HCT116 (cell line): ENCODE results near the gene ATXN1. TPM values are rescaled to one million over a fixed set of nuclear protein-coding genes. Genes with fewer than 3 reads are reported as not detected.

Experiments used
- ATAC-seq: fragments of 200-7000 bp; cut with Tn5 transposase; 2 replicates; pipeline ENCODE4 v1.9.1; 2020; ENCODE audit warnings: mild to moderate bottlenecking, moderate library complexity
- BruUV-seq: library from RNA; stranded (reverse); fragments of 400-500 nt; replicated peaks from 2 replicates; lab custom pipeline; 2021; lab: Mats Ljungman, UMichigan
- CTCF ChIA-PET: fragments of 300-600 bp; sonication (Branson Sonifier 250); formaldehyde crosslinking; loops from one replicate; lab custom pipeline; 2021; ENCODE audit warnings: antibody characterized with exemption; lab: Charles Lee
- POLR2A ChIA-PET: fragments of 300-600, 350-600 bp; sonication (Branson Sonifier 250); formaldehyde crosslinking; loops from one replicate; lab custom pipeline; 2021; ENCODE audit warnings: antibody characterized with exemption; lab: Charles Lee
- RAD21 ChIA-PET, 2 experiments: fragments of 300-600 bp; sonication (Branson Sonifier 250); formaldehyde crosslinking; loops; one replicate each; lab custom pipeline; 2023; ENCODE audit warnings: low total read pairs in 2 of 2; ENCODE audit not compliant: uncharacterized antibody in 2 of 2, unreplicated experiment in 2 of 2, low non-redundant PET in 1 of 2; lab: Charles Lee
- DNase-seq: peaks from one replicate; pipeline ENCODE4 v3.0.0-alpha.2; 2010; ENCODE audit warnings: low read depth, low spot score
- H2AFZ ChIP-seq: fragments of 200-600 bp; shearing (Covaris generic), sonication (generic); 2 replicates; pipeline ENCODE4 v1.6.1; 2017; ENCODE audit warnings: low read depth, mixed run types, mixed read lengths, antibody characterized with exemption, low read length; ENCODE audit not compliant: poor library complexity, severe bottlenecking
- H3K27ac ChIP-seq: 2 replicates; pipeline ENCODE4 v1.5.1; 2012; ENCODE audit warnings: low read depth, low read length
- H3K27me3 ChIP-seq: fragments of 200-600 bp; sonication (generic); 2 replicates; pipeline ENCODE4 v1.6.1; 2016; ENCODE audit warnings: mixed run types, low read length, mixed read lengths; ENCODE audit not compliant: insufficient read depth
- H3K36me3 ChIP-seq, 2 experiments: fragments of 200-500 bp in 1 of 2; fragments of 200-600 bp in 1 of 2; sonication (Bioruptor generic) in 1 of 2; sonication (generic) in 1 of 2; 2 replicates each; pipeline versions ENCODE4 v1.5.1 to v1.6.1; 2014 to 2016; ENCODE audit warnings: low read length in 2 of 2, inconsistent platforms in 1 of 2, mixed read lengths in 1 of 2, mixed run types in 1 of 2; ENCODE audit not compliant: insufficient read depth in 2 of 2, control insufficient read depth in 1 of 2
- H3K4me1 ChIP-seq, 2 experiments: fragments of 200-600 bp in 1 of 2; sonication (generic) in 1 of 2; 2 replicates each; pipeline versions ENCODE4 v1.5.1 to v1.6.1; 2012 to 2017; ENCODE audit warnings: low read length in 2 of 2, inconsistent platforms in 1 of 2, mild to moderate bottlenecking in 1 of 2, mixed read lengths in 1 of 2, mixed run types in 1 of 2, moderate library complexity in 1 of 2; ENCODE audit not compliant: insufficient read depth in 2 of 2, control insufficient read depth in 1 of 2
- H3K4me2 ChIP-seq: fragments of 200-600 bp; sonication (generic); 2 replicates; pipeline ENCODE4 v1.6.1; 2017; ENCODE audit warnings: mixed run types, low read length, mixed read lengths
- H3K4me3 ChIP-seq, 2 experiments: fragments of 200-600 bp in 1 of 2; sonication (generic) in 1 of 2; replicated peaks in 1 of 2; 2 replicates each; pipeline ENCODE4 v1.5.1; 2011 to 2016; ENCODE audit warnings: low read length in 2 of 2, control low read depth in 1 of 2, low read depth in 1 of 2, mild to moderate bottlenecking in 1 of 2, mixed read lengths in 1 of 2, mixed run types in 1 of 2
- H3K79me2 ChIP-seq: fragments of 200-600 bp; sonication (generic); 2 replicates; pipeline ENCODE4 v1.6.1; 2017; ENCODE audit warnings: mild to moderate bottlenecking, mixed run types, low read length, moderate library complexity, mixed read lengths; ENCODE audit not compliant: insufficient read depth
- H3K9ac ChIP-seq: fragments of 200-600 bp; sonication (generic); 2 replicates; pipeline ENCODE4 v1.6.1; 2016; ENCODE audit warnings: low read length, mixed read lengths
- H3K9me2 ChIP-seq: fragments of 200-600 bp; sonication (generic), shearing (Covaris generic); 2 replicates; pipeline ENCODE4 v1.6.1; 2017; ENCODE audit warnings: mixed run types, mild to moderate bottlenecking, moderate library complexity; ENCODE audit not compliant: insufficient read depth
- H3K9me3 ChIP-seq, 2 experiments: fragments of 200-500 bp in 1 of 2; fragments of 200-600 bp in 1 of 2; sonication (Bioruptor generic) in 1 of 2; sonication (generic) in 1 of 2; 2 replicates each; pipeline ENCODE4 v1.6.1; 2014 to 2017; ENCODE audit warnings: low read length in 2 of 2, mixed read lengths in 2 of 2, inconsistent platforms in 1 of 2, low read depth in 1 of 2, mild to moderate bottlenecking in 1 of 2, mixed run types in 1 of 2, moderate library complexity in 1 of 2; ENCODE audit not compliant: control insufficient read depth in 1 of 2, insufficient read depth in 1 of 2
- H4K20me1 ChIP-seq: fragments of 200-600 bp; sonication (generic), shearing (Covaris generic); 2 replicates; pipeline ENCODE4 v1.6.1; 2017; ENCODE audit warnings: mixed run types, mild to moderate bottlenecking, moderate library complexity; ENCODE audit not compliant: insufficient read depth
- CEBPB ChIP-seq: IDR thresholded peaks from 2 replicates; pipeline ENCODE4 v1.6.1; 2012; ENCODE audit warnings: low read depth
- EGR1 ChIP-seq: IDR thresholded peaks from 2 replicates; pipeline ENCODE4 v1.6.1; 2012; ENCODE audit warnings: low read depth
- ELF1 ChIP-seq: IDR thresholded peaks from 2 replicates; pipeline ENCODE4 v1.6.1; 2012; ENCODE audit warnings: low read depth, borderline replicate concordance
- EZH2 ChIP-seq: fragments of 200-600 bp; sonication (generic); IDR thresholded peaks from 2 replicates; pipeline ENCODE4 v1.6.1; 2017; ENCODE audit warnings: antibody characterized with exemption, mixed run types
- EZH2phosphoT487 ChIP-seq: fragments of 200-600 bp; IDR thresholded peaks from 2 replicates; pipeline ENCODE4 v1.6.1; 2018; ENCODE audit warnings: antibody characterized with exemption, borderline replicate concordance
- FOSL1 ChIP-seq: IDR thresholded peaks from 2 replicates; pipeline ENCODE4 v1.6.1; 2012; ENCODE audit warnings: low read depth
- JUND ChIP-seq: IDR thresholded peaks from 2 replicates; pipeline ENCODE4 v1.6.1; 2012
- POLR2AphosphoS5 ChIP-seq: IDR thresholded peaks from 2 replicates; pipeline ENCODE4 v1.6.1; 2011; ENCODE audit warnings: mild to moderate bottlenecking, low read depth, low read length, moderate library complexity
- RAD21 ChIP-seq: IDR thresholded peaks from 2 replicates; pipeline ENCODE4 v1.6.1; 2012; ENCODE audit warnings: low read depth, mild to moderate bottlenecking
- SRF ChIP-seq: IDR thresholded peaks from 2 replicates; pipeline ENCODE4 v1.6.1; 2012; ENCODE audit warnings: low read depth
- TCF7L2 ChIP-seq: IDR thresholded peaks from 2 replicates; pipeline ENCODE4 v1.7.0; 2011; ENCODE audit warnings: borderline replicate concordance, inconsistent platforms; ENCODE audit not compliant: insufficient read depth, insufficient read length; ENCODE audit errors: extremely low read depth
- YY1 ChIP-seq: IDR thresholded peaks from 2 replicates; pipeline ENCODE4 v1.6.1; 2011; ENCODE audit warnings: low read length, low read depth, moderate library complexity, mild to moderate bottlenecking; ENCODE audit not compliant: insufficient replicate concordance; ENCODE audit errors: extremely low read depth
- ZFX ChIP-seq: fragments of 450-650 bp; IDR thresholded peaks from 2 replicates; pipeline ENCODE4 v1.6.1; 2017
- ZNF274 ChIP-seq: fragments of 200-500 bp; sonication (Bioruptor generic); IDR thresholded peaks from 2 replicates; pipeline ENCODE4 v1.6.1; 2014; ENCODE audit warnings: mild to moderate bottlenecking, low read depth, low read length, inconsistent platforms
- intact Hi-C: fragments of 100-400 bp; cut with micrococcal nuclease; formaldehyde crosslinking; loops from 2 replicates; pipeline ENCODE4 v1.10.0; 2022
- total RNA-seq: library from RNA; stranded (reverse); gene quantifications from one replicate; pipeline ENCODE4 v1.2.1, GENCODE V29; 2021; ENCODE audit not compliant: unreplicated experiment
- TF ChIP-seq, protein P1 (sequence below): IDR thresholded peaks from 2 replicates; pipeline ENCODE4 v1.6.1; 2012
- TF ChIP-seq, protein P2 (sequence below): IDR thresholded peaks from 2 replicates; pipeline ENCODE4 v1.6.1; 2011; ENCODE audit warnings: mild to moderate bottlenecking, low read length, moderate library complexity; ENCODE audit not compliant: insufficient replicate concordance; ENCODE audit errors: extremely low read depth

Gene ATXN1
- total RNA-seq, 1 experiment from 2014 or later = 21.0 TPM

DNA sequence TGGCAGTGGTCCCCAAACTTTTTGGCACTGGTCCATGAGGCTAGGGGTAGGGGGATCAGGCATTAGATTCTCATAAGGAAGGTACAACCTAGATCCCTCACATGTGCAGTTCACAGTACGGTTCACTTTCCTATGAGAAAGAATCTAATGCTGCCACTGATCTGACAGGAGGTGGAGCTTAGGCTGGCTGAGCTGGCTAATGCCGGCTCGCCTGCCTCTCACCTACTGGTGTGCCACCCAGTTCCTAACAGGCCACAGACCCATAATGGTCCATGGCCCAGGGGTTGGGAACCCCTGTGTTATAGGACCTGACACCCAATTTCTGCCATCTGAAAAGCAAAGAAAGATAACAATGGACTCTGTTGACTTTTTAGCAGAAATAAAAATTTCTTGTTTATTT, 323.3 kb downstream of the ATXN1 start:
- Histone ChIP-seq H3K4me3 (no peak overlapping the region), H3K27me3 (no peaks in the 10 kb centered on the region), H3K9ac (no peak overlapping the region), H3K36me3 (no peaks in the 10 kb centered on the region), H3K4me1 (peaks cover 0 to 7% of the 10 kb centered on the region in 2 experiments; a peak in 1 of 4 replicates), H3K9me2 (no peaks in the 10 kb centered on the region), H3K79me2 (no peaks in the 10 kb centered on the region), H3K27ac (no peak overlapping the region)
- DNase-seq = no peak
- intact Hi-C loops = no loop called here
- ATAC-seq = no peak
- ChIA-PET POLR2A (no interaction called here), CTCF (no interaction called here)
- BruUV-seq = no TSS peak
- TF ChIP-seq FOSL1 (no peak), JUND (no peak), EGR1 (no peak), CEBPB (no peak), ZFX (no peak), EZH2phosphoT487 (no peak), SRF (no peak), YY1 (no peak), RAD21 (no peak), TCF7L2 (no peak), ELF1 (no peak), POLR2AphosphoS5 (no peak), EZH2 (no peak), ZNF274 (no peak)
- TF ChIP-seq, protein P1, sequence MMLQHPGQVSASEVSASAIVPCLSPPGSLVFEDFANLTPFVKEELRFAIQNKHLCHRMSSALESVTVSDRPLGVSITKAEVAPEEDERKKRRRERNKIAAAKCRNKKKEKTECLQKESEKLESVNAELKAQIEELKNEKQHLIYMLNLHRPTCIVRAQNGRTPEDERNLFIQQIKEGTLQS = no peak
- TF ChIP-seq, protein P2, sequence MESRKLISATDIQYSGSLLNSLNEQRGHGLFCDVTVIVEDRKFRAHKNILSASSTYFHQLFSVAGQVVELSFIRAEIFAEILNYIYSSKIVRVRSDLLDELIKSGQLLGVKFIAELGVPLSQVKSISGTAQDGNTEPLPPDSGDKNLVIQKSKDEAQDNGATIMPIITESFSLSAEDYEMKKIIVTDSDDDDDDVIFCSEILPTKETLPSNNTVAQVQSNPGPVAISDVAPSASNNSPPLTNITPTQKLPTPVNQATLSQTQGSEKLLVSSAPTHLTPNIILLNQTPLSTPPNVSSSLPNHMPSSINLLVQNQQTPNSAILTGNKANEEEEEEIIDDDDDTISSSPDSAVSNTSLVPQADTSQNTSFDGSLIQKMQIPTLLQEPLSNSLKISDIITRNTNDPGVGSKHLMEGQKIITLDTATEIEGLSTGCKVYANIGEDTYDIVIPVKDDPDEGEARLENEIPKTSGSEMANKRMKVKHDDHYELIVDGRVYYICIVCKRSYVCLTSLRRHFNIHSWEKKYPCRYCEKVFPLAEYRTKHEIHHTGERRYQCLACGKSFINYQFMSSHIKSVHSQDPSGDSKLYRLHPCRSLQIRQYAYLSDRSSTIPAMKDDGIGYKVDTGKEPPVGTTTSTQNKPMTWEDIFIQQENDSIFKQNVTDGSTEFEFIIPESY = no peak
- TF ChIP-seq, all 23 proteins: peak for 0
- Histone ChIP-seq H3K9me3 (no peaks in the 10 kb centered on the region), H4K20me1 (no peaks in the 10 kb centered on the region), H3K4me2 (no peak overlapping the region), H2AFZ (no peak overlapping the region)
- RAD21 ChIA-PET = no interaction called here
